A549 (cell line): Measurements from ENCODE around the gene SLC6A4. TPM values are rescaled to one million over a fixed set of nuclear protein-coding genes. Genes with fewer than 3 reads are reported as not detected.

Source experiments
- ATAC-seq, 2 experiments: fragments of 200-7000 bp in 1 of 2; fragments of >200 bp in 1 of 2; cut with Nextera tagmentation in 1 of 2; cut with Tn5 transposase in 1 of 2; 3 replicates each; pipeline versions ENCODE4 v1.8.0 to v1.9.1; 2018 to 2020; ENCODE audit warnings: mild to moderate bottlenecking in 1 of 2, moderate library complexity in 1 of 2
- CTCF ChIA-PET: fragments of 300-600 bp; sonication (Branson Sonifier 250); formaldehyde crosslinking; extraction: SDS; loops from one replicate; lab custom pipeline; 2021; ENCODE audit warnings: antibody characterized with exemption, inconsistent platforms; lab: Yijun Ruan, JAX
- POLR2A ChIA-PET: fragments of 350-600 bp; formaldehyde crosslinking; extraction: SDS; loops from one replicate; lab custom pipeline; 2021; ENCODE audit warnings: antibody characterized with exemption, inconsistent platforms; lab: Yijun Ruan, JAX
- DNase-seq, 2 experiments: peaks; one replicate each; pipeline versions ENCODE4 v3.0.0 to v3.0.0-alpha.2; 2011 to 2016; ENCODE audit warnings: low read depth in 1 of 2, low spot score in 1 of 2
- FAIRE-seq: peaks from 2 replicates; lab custom pipeline; 2011; peaks lifted over from hg19 to GRCh38; lab: Jason Lieb, UNC
- H3K27ac ChIP-seq, 2 experiments: fragments of >200 bp; sonication (Bioruptor Twin); formaldehyde crosslinking; 3 replicates each; pipeline ENCODE4 v1.5.1; 2016 to 2017
- H3K4me1 ChIP-seq: fragments of >200 bp; sonication (Bioruptor Twin); formaldehyde crosslinking; 3 replicates; pipeline ENCODE4 v1.6.1; 2016
- H3K4me2 ChIP-seq: fragments of >200 bp; sonication (Bioruptor Twin); formaldehyde crosslinking; 3 replicates; pipeline ENCODE4 v1.6.1; 2016
- H3K4me3 ChIP-seq: fragments of >200 bp; sonication (Bioruptor Twin); formaldehyde crosslinking; 3 replicates; pipeline ENCODE4 v1.5.1; 2016
- H3K9me3 ChIP-seq: fragments of >200 bp; sonication (Bioruptor Twin); formaldehyde crosslinking; 3 replicates; pipeline ENCODE4 v1.6.1; 2016
- ATOH8 ChIP-seq: fragments of 250-450 bp; sonication (Bioruptor Pico); IDR thresholded peaks from 2 replicates; pipeline ENCODE4 v1.5.0; 2020; ENCODE audit warnings: low read depth, mild to moderate bottlenecking, moderate library complexity
- CBX2 ChIP-seq: fragments of 200-600 bp; sonication (generic); IDR thresholded peaks from 2 replicates; pipeline ENCODE4 v1.6.1; 2016; ENCODE audit warnings: low read depth, mild to moderate bottlenecking, borderline replicate concordance
- CBX8 ChIP-seq: fragments of 200-600 bp; sonication (generic); IDR thresholded peaks from 2 replicates; pipeline ENCODE4 v1.6.1; 2016
- CEBPB ChIP-seq, 2 experiments: fragments of >200 bp in 1 of 2; sonication (Bioruptor Twin) in 1 of 2; formaldehyde crosslinking in 1 of 2; IDR thresholded peaks; 2 replicates each; pipeline ENCODE4 v1.6.1; 2012 to 2016
- EHF ChIP-seq: fragments of 250-450 bp; sonication (Bioruptor Pico); IDR thresholded peaks from 2 replicates; pipeline ENCODE4 v1.5.0; 2020; ENCODE audit warnings: mild to moderate bottlenecking
- ELK1 ChIP-seq: fragments of 150-350 bp; IDR thresholded peaks from 2 replicates; pipeline ENCODE4 v1.6.1; 2014; ENCODE audit warnings: low read depth, mild to moderate bottlenecking, low read length
- FOXS1 ChIP-seq: fragments of 250-450 bp; sonication (Bioruptor Pico); IDR thresholded peaks from 2 replicates; pipeline ENCODE4 v1.5.0; 2020; ENCODE audit warnings: mild to moderate bottlenecking, moderate library complexity
- HDAC2 ChIP-seq: fragments of 200-600 bp; sonication (generic); IDR thresholded peaks from 2 replicates; pipeline ENCODE4 v1.6.1; 2016
- HEYL ChIP-seq: fragments of 250-450 bp; sonication (Bioruptor Pico); IDR thresholded peaks from 2 replicates; pipeline ENCODE4 v1.8.0; 2021; ENCODE audit warnings: mild to moderate bottlenecking, moderate library complexity
- HOXB13 ChIP-seq: fragments of 250-450 bp; sonication (Bioruptor Pico); IDR thresholded peaks from 2 replicates; pipeline ENCODE4 v1.5.0; 2020; ENCODE audit warnings: low read depth, mild to moderate bottlenecking, moderate library complexity
- HOXB5 ChIP-seq: fragments of 250-450 bp; sonication (Bioruptor Pico); IDR thresholded peaks from 2 replicates; pipeline ENCODE4 v1.5.0; 2020; ENCODE audit warnings: mild to moderate bottlenecking, moderate library complexity
- JUNB ChIP-seq: fragments of >200 bp; sonication (Bioruptor Twin); formaldehyde crosslinking; IDR thresholded peaks from 2 replicates; pipeline ENCODE4 v1.6.1; 2016
- MAFK ChIP-seq: fragments of 450-650 bp; IDR thresholded peaks from 2 replicates; pipeline ENCODE4 v1.6.1; 2014; ENCODE audit not compliant: partially characterized antibody
- MAZ ChIP-seq: fragments of 150-350 bp; IDR thresholded peaks from 2 replicates; pipeline ENCODE4 v1.6.1; 2014; ENCODE audit warnings: antibody characterized with exemption, low read depth, low read length, borderline replicate concordance
- NFE2L2 ChIP-seq: fragments of 150-350 bp; conservative IDR thresholded peaks from 2 replicates; pipeline ENCODE4 v1.6.1; 2014; ENCODE audit warnings: low read length
- PBX3 ChIP-seq: IDR thresholded peaks from 2 replicates; pipeline ENCODE4 v1.6.1; 2012
- POLR2AphosphoS2 ChIP-seq: conservative IDR thresholded peaks from 2 replicates; pipeline ENCODE4 v1.6.1; 2012; ENCODE audit warnings: low read length, improper control_type of control experiment, inconsistent platforms
- RAD21 ChIP-seq, 2 experiments: fragments of >200 bp in 1 of 2; sonication (Bioruptor Twin) in 1 of 2; formaldehyde crosslinking in 1 of 2; IDR thresholded peaks in 1 of 2; conservative IDR thresholded peaks in 1 of 2; 2 replicates in 1 of 2; 3 replicates in 1 of 2; pipeline ENCODE4 v1.6.1; 2012 to 2018; ENCODE audit warnings: inconsistent platforms in 1 of 2
- RARB ChIP-seq: fragments of 250-450 bp; sonication (Bioruptor Pico); IDR thresholded peaks from 2 replicates; pipeline ENCODE4 v1.8.0; 2021; ENCODE audit warnings: mild to moderate bottlenecking, moderate library complexity
- REST ChIP-seq: fragments of 200-600 bp; sonication (generic); IDR thresholded peaks from 2 replicates; pipeline ENCODE4 v1.6.1; 2016; ENCODE audit warnings: antibody characterized with exemption, mild to moderate bottlenecking, moderate library complexity
- RNF2 ChIP-seq: fragments of 200-600 bp; sonication (generic); IDR thresholded peaks from 2 replicates; pipeline ENCODE4 v1.6.1; 2016; ENCODE audit warnings: low read depth, mild to moderate bottlenecking, antibody characterized with exemption, moderate library complexity, borderline replicate concordance
- SMC3 ChIP-seq: fragments of >200 bp; sonication (Bioruptor Twin); formaldehyde crosslinking; IDR thresholded peaks from 3 replicates; pipeline ENCODE4 v1.6.1; 2018; ENCODE audit warnings: inconsistent platforms
- SREBF2 ChIP-seq: fragments of 450-650 bp; IDR thresholded peaks from 2 replicates; pipeline ENCODE4 v1.6.1; 2014; ENCODE audit warnings: mild to moderate bottlenecking, moderate library complexity
- TP53 ChIP-seq: fragments of 250-450 bp; sonication (Bioruptor Pico); IDR thresholded peaks from 2 replicates; pipeline ENCODE4 v1.5.0; 2021; ENCODE audit warnings: mild to moderate bottlenecking, moderate library complexity
- USF2 ChIP-seq: fragments of 450-650 bp; IDR thresholded peaks from 2 replicates; pipeline ENCODE4 v1.6.1; 2014; ENCODE audit warnings: antibody characterized with exemption
- ZC3H11A ChIP-seq: fragments of 450-650 bp; IDR thresholded peaks from 2 replicates; pipeline ENCODE4 v1.6.1; 2014; ENCODE audit warnings: antibody characterized with exemption, mild to moderate bottlenecking
- WGBS: methylation state at CpG from one replicate; pipeline ENCODE4 v1.1.6; 2017; ENCODE audit errors: missing lambda C conversion rate; 5-methylcytosine and 5-hydroxymethylcytosine counted together
- polyA plus RNA-seq, 4 experiments: library from polyadenylated mRNA; depleted of rRNA in 3 of 4; stranded (reverse); fragments of >200 nt; fragmentation: RNase III in 1 of 4; extraction: RNeasy Plus Mini Kit Qiagen cat#74134 plus additional on column Dnase treatment in 1 of 4; gene quantifications; 2 replicates in 3 of 4; 3 replicates in 1 of 4; pipeline ENCODE4 v1.2.3, GENCODE V29; 2011 to 2017

The SLC6A4 gene
- polyA plus RNA-seq, 2 of the 4 experiments (the other 2 are of a cell fraction) = 0.12 TPM; not detected in 1

GRCh38 chr17:30234296-30234695 is 1.2 kb downstream of the SLC6A4 start:
- WGBS = 60% methylated on average over 6 of the region's 6 CpGs
- H3K4me2 ChIP-seq = no peak overlapping the region
- H3K9me3 ChIP-seq = no peaks in the 10 kb centered on the region
- H3K4me3 ChIP-seq = no peak overlapping the region
- TF ChIP-seq MAFK (no peak), SREBF2 (no peak), RARB (CRISPR knock-in tag) (no peak), REST (no peak), TP53 (no peak), USF2 (no peak), CBX2 (no peak), POLR2AphosphoS2 (no peak), ELK1 (no peak), NFE2L2 (no peak), ZC3H11A (no peak)
- TF ChIP-seq, all 56 proteins: peak for 0
- FAIRE-seq = no peak
- ChIA-PET POLR2A (interaction anchor here (0.6 kb wide), 1 partner anchor 70 kb away, joined by 4 read pairs; no protein-coding TSS in a partner anchor), CTCF (interaction anchor here (0.9 to 11.1 kb wide), 6 partner anchors 9 to 128 kb away, joined by 3 to 115 read pairs (median 29); no protein-coding TSS in a partner anchor)
- no peak overlapping the region for H3K27ac ChIP-seq
- ATAC-seq = no peak
- DNase-seq = no peak
- peaks cover 16% of the 10 kb centered on the region for H3K4me1 ChIP-seq

GRCh38 chr17:30232824-30233427 is 2.6 kb downstream of the SLC6A4 start:
- ChIA-PET POLR2A (no interaction called here), CTCF (interaction anchor here (0.9 to 6.6 kb wide), 2 partner anchors 35 to 107 kb away, joined by 3 to 103 read pairs; no protein-coding TSS in a partner anchor)
- no peak overlapping the region for H3K27ac ChIP-seq
- H3K4me2 ChIP-seq = no peak overlapping the region
- no peak for ATAC-seq
- no peak for FAIRE-seq
- WGBS = 67% methylated on average over 11 of the region's 11 CpGs
- no peaks in the 10 kb centered on the region for H3K9me3 ChIP-seq
- no peak for DNase-seq
- TF ChIP-seq EHF (no peak), FOXS1 (CRISPR knock-in tag) (no peak), RNF2 (no peak), JUNB (no peak), RAD21 (conservative IDR thresholded peaks at IDR 0.05 in 1 of 2, IDR thresholded peaks at IDR 0.05 in 1 of 2) (no peak), SMC3 (no peak), PBX3 (no peak), ATOH8 (CRISPR knock-in tag) (no peak), CBX8 (no peak), CBX2 (no peak), HDAC2 (no peak), MAZ (no peak), MAFK (no peak), HOXB13 (CRISPR knock-in tag) (no peak), HEYL (CRISPR knock-in tag) (no peak), ZC3H11A (no peak), CEBPB (IDR thresholded peaks at IDR 0.05) (no peak), TP53 (no peak), HOXB5 (CRISPR knock-in tag) (no peak)
- no peak overlapping the region for H3K4me3 ChIP-seq
- H3K4me1 ChIP-seq = peaks cover 16% of the 10 kb centered on the region
